GM23338 (cell line): ENCODE results near the gene TEKT3. TPM values are rescaled to one million over a fixed set of nuclear protein-coding genes. Genes with fewer than 3 reads are reported as not detected.

Source experiments
- ATAC-seq: fragments of 200-7000 bp; cut with Tn5 transposase; 3 replicates; pipeline ENCODE4 v1.9.1; 2020
- DNase-seq: peaks from one replicate; pipeline ENCODE4 v3.0.0-alpha.2; 2015; ENCODE audit warnings: low spot score
- H2AFZ ChIP-seq: fragments of 200-600 bp; sonication (generic); 2 replicates; pipeline ENCODE4 v1.8.0; 2016; ENCODE audit warnings: antibody characterized with exemption, mild to moderate bottlenecking, moderate library complexity
- H3F3A ChIP-seq: fragments of 200-600 bp; sonication (generic); replicated peaks from 2 replicates; pipeline ENCODE4 v1.8.0; 2017; ENCODE audit warnings: antibody characterized with exemption, mixed run types, low read depth
- H3K27ac ChIP-seq: fragments of 200-600 bp; sonication (generic); 2 replicates; pipeline ENCODE4 v1.6.1; 2016; ENCODE audit warnings: low read depth
- H3K27me3 ChIP-seq: fragments of 200-600 bp; sonication (generic); 2 replicates; pipeline ENCODE4 v1.8.0; 2016; ENCODE audit warnings: mild to moderate bottlenecking, mixed run types, moderate library complexity; ENCODE audit not compliant: insufficient read depth
- H3K36me3 ChIP-seq: fragments of 200-600 bp; sonication (generic); 2 replicates; pipeline ENCODE4 v1.8.0; 2016; ENCODE audit warnings: mild to moderate bottlenecking; ENCODE audit not compliant: insufficient read depth
- H3K4me1 ChIP-seq: fragments of 200-600 bp; sonication (generic); 2 replicates; pipeline ENCODE4 v1.8.0; 2016; ENCODE audit warnings: mild to moderate bottlenecking, moderate library complexity; ENCODE audit not compliant: insufficient read depth
- H3K4me2 ChIP-seq: fragments of 200-600 bp; sonication (generic); 2 replicates; pipeline ENCODE4 v1.7.1; 2017; ENCODE audit warnings: mixed run types
- H3K4me3 ChIP-seq: fragments of 200-600 bp; sonication (generic); 2 replicates; pipeline ENCODE4 v1.6.1; 2016; ENCODE audit warnings: mixed run types
- H3K79me2 ChIP-seq: fragments of 200-600 bp; sonication (generic); replicated peaks from 2 replicates; pipeline ENCODE4 v1.8.0; 2017; ENCODE audit warnings: mild to moderate bottlenecking; ENCODE audit not compliant: insufficient read depth
- H3K9me2 ChIP-seq: fragments of 200-600 bp; sonication (generic); 2 replicates; pipeline ENCODE4 v1.8.0; 2017; ENCODE audit not compliant: insufficient read depth
- H4K20me1 ChIP-seq: fragments of 200-600 bp; sonication (generic); replicated peaks from 2 replicates; pipeline ENCODE4 v1.8.0; 2017; ENCODE audit warnings: mild to moderate bottlenecking; ENCODE audit not compliant: insufficient read depth
- H3K27ac Mint-ChIP-seq: 2 replicates; pipeline ENCODE4 v1.8.0; 2020; ENCODE audit warnings: inconsistent platforms, mild to moderate bottlenecking, moderate library complexity, mixed read lengths
- H3K27me3 Mint-ChIP-seq: 3 replicates; pipeline ENCODE4 v1.8.0; 2022; ENCODE audit warnings: low read depth, mild to moderate bottlenecking, moderate library complexity, mixed read lengths, inconsistent platforms; ENCODE audit not compliant: insufficient read depth, poor library complexity
- H3K36me3 Mint-ChIP-seq: 3 replicates; pipeline ENCODE4 v1.8.0; 2021; ENCODE audit warnings: low read depth, mild to moderate bottlenecking, inconsistent platforms, moderate library complexity, mixed read lengths
- H3K4me1 Mint-ChIP-seq: 3 replicates; pipeline ENCODE4 v1.8.0; 2020; ENCODE audit warnings: mild to moderate bottlenecking, inconsistent platforms, mixed read lengths
- H3K4me3 Mint-ChIP-seq: 3 replicates; pipeline ENCODE4 v1.8.0; 2021; ENCODE audit warnings: moderate library complexity, mild to moderate bottlenecking, inconsistent platforms, mixed read lengths
- H3K9me3 Mint-ChIP-seq: 3 replicates; pipeline ENCODE4 v1.8.0; 2020; ENCODE audit warnings: moderate library complexity, mild to moderate bottlenecking, inconsistent platforms, mixed read lengths
- CREB1 ChIP-seq: fragments of 250-450 bp; sonication (Bioruptor Pico); IDR thresholded peaks from 2 replicates; pipeline ENCODE4 v1.5.0; 2020; ENCODE audit warnings: low read depth, mild to moderate bottlenecking, moderate library complexity
- EZH2 ChIP-seq: fragments of 200-600 bp; sonication (generic); IDR thresholded peaks from one replicate; pipeline ENCODE4 v1.8.0; 2017; ENCODE audit warnings: antibody characterized with exemption, mild to moderate bottlenecking, low read depth; ENCODE audit not compliant: unreplicated experiment
- EZH2phosphoT487 ChIP-seq: fragments of 200-600 bp; sonication (generic); IDR thresholded peaks from one replicate; pipeline ENCODE4 v1.8.1; 2018; ENCODE audit warnings: antibody characterized with exemption; ENCODE audit not compliant: unreplicated experiment
- JUNB ChIP-seq: IDR thresholded peaks from one replicate; pipeline ENCODE4 v1.6.1; 2016; ENCODE audit warnings: antibody characterized with exemption; ENCODE audit not compliant: unreplicated experiment
- NANOG ChIP-seq: IDR thresholded peaks from 2 replicates; pipeline ENCODE4 v1.6.1; 2016; ENCODE audit warnings: antibody characterized with exemption, borderline replicate concordance
- STAT1 ChIP-seq: IDR thresholded peaks from one replicate; pipeline ENCODE4 v1.6.1; 2016; ENCODE audit warnings: antibody characterized with exemption; ENCODE audit not compliant: unreplicated experiment
- ZNF331 ChIP-seq: fragments of 250-450 bp; sonication (Bioruptor Pico); IDR thresholded peaks from 2 replicates; pipeline ENCODE4 v1.5.0; 2020; ENCODE audit warnings: low read depth, mild to moderate bottlenecking, moderate library complexity
- polyA plus RNA-seq: library from polyadenylated mRNA; unstranded; fragments of >200 nt; fragmentation: Nextera tagmentation; extraction: Ambion mirVana; gene quantifications from 2 replicates; pipeline ENCODE4 v1.2.1, GENCODE V29; 2016
- total RNA-seq: library from RNA; depleted of rRNA; stranded (reverse); fragments of >200 nt; shearing (Covaris generic); gene quantifications from 2 replicates; pipeline ENCODE4 v1.2.3, GENCODE V29; 2014
- TF ChIP-seq, protein P1 (sequence below): IDR thresholded peaks from 2 replicates; pipeline ENCODE4 v1.6.1; 2016; ENCODE audit warnings: antibody characterized with exemption
- TF ChIP-seq, protein P2 (sequence below): IDR thresholded peaks from one replicate; pipeline ENCODE4 v1.6.1; 2018; ENCODE audit warnings: antibody characterized with exemption; ENCODE audit not compliant: unreplicated experiment
- TF ChIP-seq, protein P3 (sequence below), 2 experiments: fragments of 200-600 bp in 1 of 2; sonication (generic) in 1 of 2; conservative IDR thresholded peaks; 2 replicates each; pipeline versions ENCODE4 v1.5.1 to v1.6.1; 2016 to 2017; ENCODE audit warnings: antibody characterized with exemption in 2 of 2, low read depth in 2 of 2, mild to moderate bottlenecking in 2 of 2, moderate library complexity in 1 of 2

Gene TEKT3
- total and polyA plus RNA-seq, 2 experiments from 2014 or later = 1.6 to 2.0 TPM

DNA sequence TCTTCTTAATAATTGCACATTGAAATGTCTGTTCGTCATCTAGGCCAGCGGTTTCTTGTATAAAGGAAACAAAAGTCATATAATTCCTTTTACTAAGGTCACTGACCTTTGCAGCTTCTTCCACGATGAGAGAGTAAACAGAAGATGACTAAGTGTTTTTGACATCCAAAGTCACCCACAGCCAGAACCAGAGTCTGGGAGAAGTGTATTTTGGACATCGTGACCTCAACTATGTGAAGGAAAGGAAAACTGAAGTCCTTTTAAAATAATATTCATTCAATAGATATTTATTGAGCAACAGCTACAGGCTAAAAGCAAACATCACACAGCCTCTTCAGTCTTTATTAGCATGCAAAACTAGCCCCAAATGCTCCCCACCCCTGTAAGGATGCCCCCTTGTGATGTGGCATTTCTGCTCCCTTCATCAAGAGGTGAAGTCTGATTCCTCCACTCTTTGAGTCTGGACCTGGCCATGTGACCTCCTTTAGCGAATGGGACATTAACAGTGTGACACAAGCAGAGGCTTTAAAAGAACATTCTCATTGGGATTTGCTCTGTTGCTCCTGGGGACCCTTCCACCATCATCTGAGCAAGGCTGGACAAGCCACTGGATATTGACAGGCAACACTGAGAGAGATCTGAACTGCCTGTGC lies 68.1 kb downstream of the TEKT3 start (continued):
- TF ChIP-seq, protein P1, sequence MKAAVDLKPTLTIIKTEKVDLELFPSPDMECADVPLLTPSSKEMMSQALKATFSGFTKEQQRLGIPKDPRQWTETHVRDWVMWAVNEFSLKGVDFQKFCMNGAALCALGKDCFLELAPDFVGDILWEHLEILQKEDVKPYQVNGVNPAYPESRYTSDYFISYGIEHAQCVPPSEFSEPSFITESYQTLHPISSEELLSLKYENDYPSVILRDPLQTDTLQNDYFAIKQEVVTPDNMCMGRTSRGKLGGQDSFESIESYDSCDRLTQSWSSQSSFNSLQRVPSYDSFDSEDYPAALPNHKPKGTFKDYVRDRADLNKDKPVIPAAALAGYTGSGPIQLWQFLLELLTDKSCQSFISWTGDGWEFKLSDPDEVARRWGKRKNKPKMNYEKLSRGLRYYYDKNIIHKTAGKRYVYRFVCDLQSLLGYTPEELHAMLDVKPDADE = no peak
- TF ChIP-seq STAT1 = no peak
- TF ChIP-seq ZNF331 (CRISPR knock-in tag) = no peak
- TF ChIP-seq JUNB = no peak
- TF ChIP-seq, protein P2, sequence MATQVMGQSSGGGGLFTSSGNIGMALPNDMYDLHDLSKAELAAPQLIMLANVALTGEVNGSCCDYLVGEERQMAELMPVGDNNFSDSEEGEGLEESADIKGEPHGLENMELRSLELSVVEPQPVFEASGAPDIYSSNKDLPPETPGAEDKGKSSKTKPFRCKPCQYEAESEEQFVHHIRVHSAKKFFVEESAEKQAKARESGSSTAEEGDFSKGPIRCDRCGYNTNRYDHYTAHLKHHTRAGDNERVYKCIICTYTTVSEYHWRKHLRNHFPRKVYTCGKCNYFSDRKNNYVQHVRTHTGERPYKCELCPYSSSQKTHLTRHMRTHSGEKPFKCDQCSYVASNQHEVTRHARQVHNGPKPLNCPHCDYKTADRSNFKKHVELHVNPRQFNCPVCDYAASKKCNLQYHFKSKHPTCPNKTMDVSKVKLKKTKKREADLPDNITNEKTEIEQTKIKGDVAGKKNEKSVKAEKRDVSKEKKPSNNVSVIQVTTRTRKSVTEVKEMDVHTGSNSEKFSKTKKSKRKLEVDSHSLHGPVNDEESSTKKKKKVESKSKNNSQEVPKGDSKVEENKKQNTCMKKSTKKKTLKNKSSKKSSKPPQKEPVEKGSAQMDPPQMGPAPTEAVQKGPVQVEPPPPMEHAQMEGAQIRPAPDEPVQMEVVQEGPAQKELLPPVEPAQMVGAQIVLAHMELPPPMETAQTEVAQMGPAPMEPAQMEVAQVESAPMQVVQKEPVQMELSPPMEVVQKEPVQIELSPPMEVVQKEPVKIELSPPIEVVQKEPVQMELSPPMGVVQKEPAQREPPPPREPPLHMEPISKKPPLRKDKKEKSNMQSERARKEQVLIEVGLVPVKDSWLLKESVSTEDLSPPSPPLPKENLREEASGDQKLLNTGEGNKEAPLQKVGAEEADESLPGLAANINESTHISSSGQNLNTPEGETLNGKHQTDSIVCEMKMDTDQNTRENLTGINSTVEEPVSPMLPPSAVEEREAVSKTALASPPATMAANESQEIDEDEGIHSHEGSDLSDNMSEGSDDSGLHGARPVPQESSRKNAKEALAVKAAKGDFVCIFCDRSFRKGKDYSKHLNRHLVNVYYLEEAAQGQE = no peak

DNA sequence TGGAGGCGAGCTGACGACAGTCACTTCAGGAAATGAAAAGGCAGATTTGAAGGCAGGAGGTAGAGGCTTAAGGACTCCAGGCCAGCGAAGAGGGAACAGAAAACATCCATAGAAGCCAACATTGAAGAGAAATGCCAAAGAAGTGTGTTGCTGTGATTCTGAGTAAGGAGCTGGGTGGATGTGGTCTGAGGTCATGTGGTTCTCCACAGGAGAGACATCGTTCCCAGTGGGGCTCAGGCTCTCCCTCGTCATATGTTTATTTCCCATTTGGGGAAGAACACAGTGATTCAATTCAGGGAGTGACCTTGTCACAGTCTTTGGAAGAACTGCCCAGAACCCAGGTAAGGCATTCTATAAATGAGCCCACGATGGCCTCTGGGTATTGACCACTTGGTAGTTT lies 69.7 kb downstream of the TEKT3 start:
- Mint-ChIP-seq H3K4me3 (no peak overlapping the region), H3K9me3 (peaks cover 13% of the 10 kb centered on the region; the same call in 2 of the 3 replicates)
- ATAC-seq = no peak
- TF ChIP-seq EZH2phosphoT487 (no peak), NANOG (no peak), CREB1 (CRISPR knock-in tag) (no peak), ZNF331 (CRISPR knock-in tag) (no peak), JUNB (no peak), EZH2 (no peak), STAT1 (no peak)
- TF ChIP-seq, protein P3, sequence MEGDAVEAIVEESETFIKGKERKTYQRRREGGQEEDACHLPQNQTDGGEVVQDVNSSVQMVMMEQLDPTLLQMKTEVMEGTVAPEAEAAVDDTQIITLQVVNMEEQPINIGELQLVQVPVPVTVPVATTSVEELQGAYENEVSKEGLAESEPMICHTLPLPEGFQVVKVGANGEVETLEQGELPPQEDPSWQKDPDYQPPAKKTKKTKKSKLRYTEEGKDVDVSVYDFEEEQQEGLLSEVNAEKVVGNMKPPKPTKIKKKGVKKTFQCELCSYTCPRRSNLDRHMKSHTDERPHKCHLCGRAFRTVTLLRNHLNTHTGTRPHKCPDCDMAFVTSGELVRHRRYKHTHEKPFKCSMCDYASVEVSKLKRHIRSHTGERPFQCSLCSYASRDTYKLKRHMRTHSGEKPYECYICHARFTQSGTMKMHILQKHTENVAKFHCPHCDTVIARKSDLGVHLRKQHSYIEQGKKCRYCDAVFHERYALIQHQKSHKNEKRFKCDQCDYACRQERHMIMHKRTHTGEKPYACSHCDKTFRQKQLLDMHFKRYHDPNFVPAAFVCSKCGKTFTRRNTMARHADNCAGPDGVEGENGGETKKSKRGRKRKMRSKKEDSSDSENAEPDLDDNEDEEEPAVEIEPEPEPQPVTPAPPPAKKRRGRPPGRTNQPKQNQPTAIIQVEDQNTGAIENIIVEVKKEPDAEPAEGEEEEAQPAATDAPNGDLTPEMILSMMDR (conservative IDR thresholded peaks at IDR 0.05; ENCODE audit: low read depth in 2 of 2) = no peak
- TF ChIP-seq, protein P1 = no peak

More for the DNA sequence above, 69.7 kb downstream of the TEKT3 start:
- Mint-ChIP-seq H3K36me3 (no peaks in the 10 kb centered on the region; the same call in 2 of the 3 replicates), H3K4me1 (no peaks in the 10 kb centered on the region), H3K27ac (no peak overlapping the region), H3K27me3 (peaks cover 7% of the 10 kb centered on the region)
- no peak overlapping the region for H3K4me2 ChIP-seq
- no peak overlapping the region for H3K27ac ChIP-seq
- no peaks in the 10 kb centered on the region for H3K79me2 ChIP-seq
- H3K4me3 ChIP-seq = no peak overlapping the region
- H3F3A ChIP-seq = no peaks in the 10 kb centered on the region
- H2AFZ ChIP-seq = no peak overlapping the region
- no peaks in the 10 kb centered on the region for H3K36me3 ChIP-seq
- no peaks in the 10 kb centered on the region for H4K20me1 ChIP-seq
- no peaks in the 10 kb centered on the region for H3K27me3 ChIP-seq
- DNase-seq = no peak
- H3K9me2 ChIP-seq = no peaks in the 10 kb centered on the region
- no peaks in the 10 kb centered on the region for H3K4me1 ChIP-seq
